GM23338 (cell line): ENCODE results near the gene WDR53. TPM values are rescaled to one million over a fixed set of nuclear protein-coding genes. Genes with fewer than 3 reads are reported as not detected.

Experiments used
- ATAC-seq: fragments of 200-7000 bp; cut with Tn5 transposase; 3 replicates; pipeline ENCODE4 v1.9.1; 2020
- DNase-seq: peaks from one replicate; pipeline ENCODE4 v3.0.0-alpha.2; 2015; ENCODE audit warnings: low spot score
- H2AFZ ChIP-seq: fragments of 200-600 bp; sonication (generic); 2 replicates; pipeline ENCODE4 v1.8.0; 2016; ENCODE audit warnings: antibody characterized with exemption, mild to moderate bottlenecking, moderate library complexity
- H3F3A ChIP-seq: fragments of 200-600 bp; sonication (generic); replicated peaks from 2 replicates; pipeline ENCODE4 v1.8.0; 2017; ENCODE audit warnings: antibody characterized with exemption, mixed run types, low read depth
- H3K27ac ChIP-seq: fragments of 200-600 bp; sonication (generic); 2 replicates; pipeline ENCODE4 v1.6.1; 2016; ENCODE audit warnings: low read depth
- H3K27me3 ChIP-seq: fragments of 200-600 bp; sonication (generic); 2 replicates; pipeline ENCODE4 v1.8.0; 2016; ENCODE audit warnings: mild to moderate bottlenecking, mixed run types, moderate library complexity; ENCODE audit not compliant: insufficient read depth
- H3K36me3 ChIP-seq: fragments of 200-600 bp; sonication (generic); 2 replicates; pipeline ENCODE4 v1.8.0; 2016; ENCODE audit warnings: mild to moderate bottlenecking; ENCODE audit not compliant: insufficient read depth
- H3K4me1 ChIP-seq: fragments of 200-600 bp; sonication (generic); 2 replicates; pipeline ENCODE4 v1.8.0; 2016; ENCODE audit warnings: mild to moderate bottlenecking, moderate library complexity; ENCODE audit not compliant: insufficient read depth
- H3K4me2 ChIP-seq: fragments of 200-600 bp; sonication (generic); 2 replicates; pipeline ENCODE4 v1.7.1; 2017; ENCODE audit warnings: mixed run types
- H3K4me3 ChIP-seq: fragments of 200-600 bp; sonication (generic); 2 replicates; pipeline ENCODE4 v1.6.1; 2016; ENCODE audit warnings: mixed run types
- H3K79me2 ChIP-seq: fragments of 200-600 bp; sonication (generic); replicated peaks from 2 replicates; pipeline ENCODE4 v1.8.0; 2017; ENCODE audit warnings: mild to moderate bottlenecking; ENCODE audit not compliant: insufficient read depth
- H3K9me2 ChIP-seq: fragments of 200-600 bp; sonication (generic); 2 replicates; pipeline ENCODE4 v1.8.0; 2017; ENCODE audit not compliant: insufficient read depth
- H4K20me1 ChIP-seq: fragments of 200-600 bp; sonication (generic); replicated peaks from 2 replicates; pipeline ENCODE4 v1.8.0; 2017; ENCODE audit warnings: mild to moderate bottlenecking; ENCODE audit not compliant: insufficient read depth
- H3K27ac Mint-ChIP-seq: 2 replicates; pipeline ENCODE4 v1.8.0; 2020; ENCODE audit warnings: inconsistent platforms, mild to moderate bottlenecking, moderate library complexity, mixed read lengths
- H3K27me3 Mint-ChIP-seq: 3 replicates; pipeline ENCODE4 v1.8.0; 2022; ENCODE audit warnings: low read depth, mild to moderate bottlenecking, moderate library complexity, mixed read lengths, inconsistent platforms; ENCODE audit not compliant: insufficient read depth, poor library complexity
- H3K36me3 Mint-ChIP-seq: 3 replicates; pipeline ENCODE4 v1.8.0; 2021; ENCODE audit warnings: low read depth, mild to moderate bottlenecking, inconsistent platforms, moderate library complexity, mixed read lengths
- H3K4me1 Mint-ChIP-seq: 3 replicates; pipeline ENCODE4 v1.8.0; 2020; ENCODE audit warnings: mild to moderate bottlenecking, inconsistent platforms, mixed read lengths
- H3K4me3 Mint-ChIP-seq: 3 replicates; pipeline ENCODE4 v1.8.0; 2021; ENCODE audit warnings: moderate library complexity, mild to moderate bottlenecking, inconsistent platforms, mixed read lengths
- H3K9me3 Mint-ChIP-seq: 3 replicates; pipeline ENCODE4 v1.8.0; 2020; ENCODE audit warnings: moderate library complexity, mild to moderate bottlenecking, inconsistent platforms, mixed read lengths
- CREB1 ChIP-seq: fragments of 250-450 bp; sonication (Bioruptor Pico); IDR thresholded peaks from 2 replicates; pipeline ENCODE4 v1.5.0; 2020; ENCODE audit warnings: low read depth, mild to moderate bottlenecking, moderate library complexity
- CTCF ChIP-seq, 2 experiments: fragments of 200-600 bp in 1 of 2; sonication (generic) in 1 of 2; conservative IDR thresholded peaks; 2 replicates each; pipeline versions ENCODE4 v1.5.1 to v1.6.1; 2016 to 2017; ENCODE audit warnings: antibody characterized with exemption in 2 of 2, low read depth in 2 of 2, mild to moderate bottlenecking in 2 of 2, moderate library complexity in 1 of 2
- EZH2 ChIP-seq: fragments of 200-600 bp; sonication (generic); IDR thresholded peaks from one replicate; pipeline ENCODE4 v1.8.0; 2017; ENCODE audit warnings: antibody characterized with exemption, mild to moderate bottlenecking, low read depth; ENCODE audit not compliant: unreplicated experiment
- EZH2phosphoT487 ChIP-seq: fragments of 200-600 bp; sonication (generic); IDR thresholded peaks from one replicate; pipeline ENCODE4 v1.8.1; 2018; ENCODE audit warnings: antibody characterized with exemption; ENCODE audit not compliant: unreplicated experiment
- JUNB ChIP-seq: IDR thresholded peaks from one replicate; pipeline ENCODE4 v1.6.1; 2016; ENCODE audit warnings: antibody characterized with exemption; ENCODE audit not compliant: unreplicated experiment
- NANOG ChIP-seq: IDR thresholded peaks from 2 replicates; pipeline ENCODE4 v1.6.1; 2016; ENCODE audit warnings: antibody characterized with exemption, borderline replicate concordance
- POLR2AphosphoS5 ChIP-seq: IDR thresholded peaks from 2 replicates; pipeline ENCODE4 v1.6.1; 2016; ENCODE audit warnings: antibody characterized with exemption, low read depth
- REST ChIP-seq: IDR thresholded peaks from one replicate; pipeline ENCODE4 v1.6.1; 2018; ENCODE audit warnings: antibody characterized with exemption; ENCODE audit not compliant: unreplicated experiment
- STAT1 ChIP-seq: IDR thresholded peaks from one replicate; pipeline ENCODE4 v1.6.1; 2016; ENCODE audit warnings: antibody characterized with exemption; ENCODE audit not compliant: unreplicated experiment
- ZNF114 ChIP-seq: fragments of 250-450 bp; sonication (Bioruptor Pico); IDR thresholded peaks from 2 replicates; pipeline ENCODE4 v1.5.0; 2020; ENCODE audit warnings: mild to moderate bottlenecking, moderate library complexity
- ZNF331 ChIP-seq: fragments of 250-450 bp; sonication (Bioruptor Pico); IDR thresholded peaks from 2 replicates; pipeline ENCODE4 v1.5.0; 2020; ENCODE audit warnings: low read depth, mild to moderate bottlenecking, moderate library complexity
- ZNF462 ChIP-seq: fragments of 250-450 bp; sonication (Bioruptor Pico); IDR thresholded peaks from 2 replicates; pipeline ENCODE4 v1.5.0; 2020; ENCODE audit warnings: mild to moderate bottlenecking, moderate library complexity
- polyA plus RNA-seq: library from polyadenylated mRNA; unstranded; fragments of >200 nt; fragmentation: Nextera tagmentation; extraction: Ambion mirVana; gene quantifications from 2 replicates; pipeline ENCODE4 v1.2.1, GENCODE V29; 2016
- total RNA-seq: library from RNA; depleted of rRNA; stranded (reverse); fragments of >200 nt; shearing (Covaris generic); gene quantifications from 2 replicates; pipeline ENCODE4 v1.2.3, GENCODE V29; 2014
- TF ChIP-seq, protein P1 (sequence below): IDR thresholded peaks from 2 replicates; pipeline ENCODE4 v1.6.1; 2016; ENCODE audit warnings: antibody characterized with exemption

The WDR53 gene
- total and polyA plus RNA-seq, 2 experiments from 2014 or later: 6.8 to 29.7 TPM

- Mint-ChIP-seq H3K9me3 (peaks cover 67% of the 10 kb centered on the region), H3K4me3 (no peak overlapping the region), H3K27ac (no peak overlapping the region), H3K36me3 (peaks cover 49% of the 10 kb centered on the region), H3K27me3 (peaks cover 9% of the 10 kb centered on the region), H3K4me1 (peaks cover 2% of the 10 kb centered on the region; the same call in 2 of the 3 replicates)
- no peaks in the 10 kb centered on the region; the same call in 1 of the 2 replicates for H3K27me3 ChIP-seq
- no peak overlapping the region for H2AFZ ChIP-seq
- no peak overlapping the region for H3K4me3 ChIP-seq
- H3K36me3 ChIP-seq: 0 out of 2 replicates have a peak, but pooled peaks cover 9% of the 10 kb centered on the region
- no peaks in the 10 kb centered on the region for H3K9me2 ChIP-seq
- TF ChIP-seq ZNF114 (CRISPR knock-in tag) (no peak), ZNF462 (CRISPR knock-in tag) (no peak), CTCF (conservative IDR thresholded peaks at IDR 0.05; ENCODE audit: low read depth in 2 of 2) (no peak), NANOG (no peak), POLR2AphosphoS5 (no peak), REST (no peak), ZNF331 (no peak), CREB1 (CRISPR knock-in tag) (no peak), EZH2phosphoT487 (no peak), STAT1 (no peak), JUNB (no peak), EZH2 (no peak)
- TF ChIP-seq, protein P1, sequence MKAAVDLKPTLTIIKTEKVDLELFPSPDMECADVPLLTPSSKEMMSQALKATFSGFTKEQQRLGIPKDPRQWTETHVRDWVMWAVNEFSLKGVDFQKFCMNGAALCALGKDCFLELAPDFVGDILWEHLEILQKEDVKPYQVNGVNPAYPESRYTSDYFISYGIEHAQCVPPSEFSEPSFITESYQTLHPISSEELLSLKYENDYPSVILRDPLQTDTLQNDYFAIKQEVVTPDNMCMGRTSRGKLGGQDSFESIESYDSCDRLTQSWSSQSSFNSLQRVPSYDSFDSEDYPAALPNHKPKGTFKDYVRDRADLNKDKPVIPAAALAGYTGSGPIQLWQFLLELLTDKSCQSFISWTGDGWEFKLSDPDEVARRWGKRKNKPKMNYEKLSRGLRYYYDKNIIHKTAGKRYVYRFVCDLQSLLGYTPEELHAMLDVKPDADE: no peak
- no peaks in the 10 kb centered on the region for H3F3A ChIP-seq
- DNase-seq (no peak), ATAC-seq (no peak)
- no peak overlapping the region for H3K4me2 ChIP-seq
- H3K79me2 ChIP-seq: no peaks in the 10 kb centered on the region
- no peaks in the 10 kb centered on the region for H3K4me1 ChIP-seq
- H4K20me1 ChIP-seq: no peaks in the 10 kb centered on the region
- H3K27ac ChIP-seq: no peak overlapping the region
Observed at GRCh38 chr3:196519718-196520082, 48.7 kb downstream of the WDR53 start.
